Forelimb muscle (tissue), 1 donor: ENCODE results near the gene VWCE. TPM values are rescaled to one million over a fixed set of nuclear protein-coding genes. Genes with fewer than 3 reads are reported as not detected.

Source experiments
- DNase-seq: peaks from one replicate; pipeline ENCODE4 v3.0.0-alpha.2; 2013; ENCODE audit warnings: low read depth
- polyA plus RNA-seq: library from polyadenylated mRNA; unstranded; fragments of 120-200 nt; gene quantifications from one replicate; pipeline ENCODE4 v1.2.1, GENCODE V29; 2013; ENCODE audit not compliant: insufficient read length

Gene VWCE
- polyA plus RNA-seq, 1 donor, result 11.0 TPM

- no peak for DNase-seq
Measured at GRCh38 chr11:61327669-61328071, 32.6 kb upstream of the VWCE start.

- no peak for DNase-seq
Measured at GRCh38 chr11:61325649-61326414, 30.7 kb upstream of the VWCE start.

DNA sequence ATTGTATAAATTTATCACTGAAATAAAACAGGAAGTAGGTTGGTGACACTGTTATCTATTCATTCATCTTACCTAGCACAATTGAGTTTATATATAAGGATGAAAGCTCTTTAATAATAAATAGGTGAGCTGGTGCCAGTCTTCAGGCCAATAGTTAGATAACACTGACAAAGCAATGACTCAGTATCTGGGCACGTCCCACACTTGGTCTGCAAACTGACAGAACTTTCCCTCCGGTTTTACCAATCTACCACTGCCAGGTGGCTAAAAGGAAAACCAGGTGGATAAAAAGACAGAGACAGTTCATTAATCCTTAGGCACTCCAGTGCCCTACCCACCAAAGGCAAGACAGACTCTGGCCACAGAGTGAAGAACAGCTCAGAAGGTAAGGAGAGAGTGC, 20.1 kb upstream of the VWCE start:
- DNase-seq, result no peak

GRCh38 chr11:61310749-61311148, 15.6 kb upstream of the VWCE start:
- no peak for DNase-seq

DNA sequence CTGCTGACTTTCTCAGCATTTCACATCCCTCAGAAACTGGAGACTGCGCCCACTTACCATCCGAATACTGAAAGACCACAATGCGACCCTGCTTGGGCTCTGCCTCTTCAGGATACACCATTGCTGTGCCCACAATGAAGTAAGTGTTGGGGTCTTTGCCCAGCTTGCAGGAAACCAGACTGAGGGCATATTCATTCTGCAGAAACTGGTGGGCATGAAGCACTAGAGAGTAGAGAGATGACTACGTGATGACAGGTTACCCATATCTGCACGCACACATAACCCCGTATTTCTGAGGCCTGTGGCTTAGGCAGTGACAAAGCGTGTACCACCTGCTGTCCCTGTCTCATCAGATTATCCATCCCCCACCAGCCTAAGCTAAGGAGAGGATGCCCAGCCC, 14.6 kb upstream of the VWCE start:
- DNase-seq, result no peak

- no peak for DNase-seq
Measured at GRCh38 chr11:61309141-61309540, 14.0 kb upstream of the VWCE start.

DNA sequence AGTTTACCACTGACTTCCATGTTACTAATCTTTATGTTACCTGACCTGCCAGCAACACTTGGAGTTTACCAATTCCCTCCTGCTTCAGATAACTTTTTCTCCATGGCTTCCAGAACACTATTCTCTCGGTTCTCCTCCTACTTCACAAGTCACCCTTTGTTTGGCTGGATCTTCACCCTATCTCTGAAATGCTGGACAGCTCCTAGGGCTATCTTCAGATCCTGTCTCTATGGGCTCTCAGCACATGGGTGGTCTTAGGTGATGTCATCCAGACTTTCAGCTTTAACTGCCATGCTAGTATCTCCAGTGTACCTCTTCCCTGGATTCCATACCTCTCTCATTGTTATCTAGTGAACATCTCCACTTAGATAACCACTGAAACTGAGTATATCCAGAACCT, 12.2 kb upstream of the VWCE start:
- DNase-seq, result no peak

DNA sequence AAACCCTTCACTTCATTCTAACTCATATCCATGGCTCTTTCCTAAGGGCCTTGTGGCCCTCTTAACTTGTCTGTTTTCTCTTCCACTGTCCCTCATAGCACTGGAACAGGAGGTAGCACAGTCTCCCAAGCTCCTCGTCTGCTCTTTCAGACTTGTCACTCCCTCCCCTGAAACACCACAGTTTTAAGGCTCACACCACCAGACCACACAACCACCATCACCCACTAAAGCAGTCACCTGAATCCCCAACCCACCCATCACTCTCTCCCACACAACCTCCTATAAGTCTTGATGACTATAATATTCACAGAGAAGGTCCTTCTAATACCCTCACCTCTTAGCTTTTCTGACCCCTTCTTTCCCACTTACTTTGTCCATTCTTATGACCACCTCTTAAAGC, 11.1 kb upstream of the VWCE start:
- DNase-seq, result no peak

- no peak for DNase-seq
Measured at GRCh38 chr11:61305417-61305816, 10.3 kb upstream of the VWCE start.

DNA sequence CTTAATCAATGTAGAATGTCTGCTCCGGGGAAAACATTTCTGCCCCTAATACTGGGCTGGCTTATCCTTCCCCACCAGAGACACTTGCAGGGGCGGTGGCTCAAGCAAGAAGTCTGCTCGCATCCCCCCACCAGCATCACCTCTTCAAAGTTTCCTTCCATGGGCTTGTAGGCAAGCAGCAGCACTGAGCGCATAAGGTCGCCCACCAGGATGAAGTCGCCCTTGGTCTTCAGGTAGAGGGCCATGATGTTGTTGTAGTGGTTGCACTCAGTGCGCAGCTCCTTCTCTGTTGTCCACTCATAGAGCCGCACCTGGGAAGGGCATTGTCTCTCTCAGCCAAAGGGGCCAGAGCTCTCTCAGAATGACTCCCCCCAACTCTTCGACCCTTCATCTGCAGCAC, 8.6 kb upstream of the VWCE start:
- no peak for DNase-seq

- DNase-seq, result no peak
Measured at GRCh38 chr11:61302550-61302949, 7.4 kb upstream of the VWCE start.

- no peak for DNase-seq
Measured at GRCh38 chr11:61298663-61299244, 3.6 kb upstream of the VWCE start.

- peak; percentile 51 for DNase-seq
Measured at GRCh38 chr11:61297746-61298145, 2.6 kb upstream of the VWCE start.

DNA sequence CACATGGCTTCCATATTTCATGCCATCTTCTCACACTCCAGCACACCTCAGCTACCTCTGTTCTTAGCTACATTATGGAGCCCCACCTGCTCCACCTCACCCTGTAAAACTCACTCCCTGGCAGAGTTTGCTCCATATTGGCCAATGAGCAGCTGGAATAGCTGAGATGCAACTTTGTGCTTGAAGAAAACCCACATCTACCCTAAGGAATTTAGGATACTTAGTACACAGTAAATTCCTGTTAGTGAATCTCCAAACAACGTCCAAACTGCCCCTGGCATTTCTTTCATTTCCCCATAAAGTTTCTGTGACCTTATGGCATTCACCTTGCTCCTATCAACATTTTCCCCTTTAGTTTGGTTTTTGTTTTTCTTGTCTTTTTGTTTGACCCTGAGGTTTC, 2.2 kb upstream of the VWCE start:
- no peak for DNase-seq

DNA sequence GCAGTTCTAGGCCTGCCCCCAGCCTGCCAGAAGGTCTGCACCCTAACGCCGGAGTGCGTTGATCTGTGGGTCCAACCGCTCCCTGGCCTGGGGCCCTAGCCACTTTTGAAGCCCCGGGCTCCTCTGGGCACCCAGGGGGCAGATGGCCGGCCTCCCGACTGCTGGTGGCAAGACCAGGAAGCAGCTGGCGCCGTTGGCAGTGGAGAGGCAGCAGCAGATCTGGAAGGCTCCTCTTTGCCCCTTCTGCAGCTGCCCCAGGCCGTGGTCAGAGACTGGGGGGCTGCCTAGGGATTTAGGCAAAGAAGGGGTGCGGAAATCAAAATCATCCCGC, 445 bp upstream of the VWCE start:
- no peak for DNase-seq

DNA sequence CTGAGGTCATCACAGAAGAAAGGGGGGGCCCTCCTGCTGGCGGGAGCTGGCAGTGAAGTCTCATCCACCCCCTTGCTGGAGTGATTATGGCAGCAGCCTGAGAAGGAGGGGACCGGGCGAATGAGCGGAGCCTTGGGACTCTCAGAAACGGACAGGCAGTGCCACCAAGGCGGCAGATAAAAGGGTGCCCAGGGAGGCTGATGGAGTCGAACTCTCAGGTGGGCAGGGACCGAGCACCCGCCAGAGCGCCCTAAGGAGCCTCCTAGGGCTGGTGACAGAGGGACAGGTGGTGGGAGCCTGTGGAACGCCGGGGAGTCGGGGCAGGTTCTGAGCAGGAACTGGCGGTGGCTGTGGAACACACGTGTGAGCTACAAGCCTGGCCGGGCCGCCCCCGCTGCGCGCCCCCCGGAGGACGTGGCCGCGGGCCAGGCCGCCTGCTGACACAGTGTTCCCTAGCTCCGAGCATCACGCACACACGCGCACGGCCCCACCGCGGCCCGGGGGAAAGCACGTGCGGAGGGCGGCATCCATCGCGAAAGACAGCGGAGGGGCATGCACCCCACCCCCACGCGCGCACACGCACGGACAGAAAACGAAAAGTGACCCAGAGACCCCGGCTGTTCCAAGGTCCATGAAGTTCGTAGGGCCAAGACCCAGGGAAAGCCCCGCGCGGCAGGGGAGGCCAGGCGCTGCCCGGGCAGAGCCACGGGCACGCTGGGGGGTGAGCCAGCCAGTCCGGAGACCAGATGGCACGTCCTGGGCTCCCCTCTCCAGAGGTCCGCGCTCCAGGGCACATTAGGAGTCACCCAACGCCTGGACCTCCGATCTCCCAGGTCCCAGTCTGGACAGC, 1.0 kb downstream of the VWCE start:
- DNase-seq, result no peak

- DNase-seq, result no peak
Measured at GRCh38 chr11:61292356-61292755, 2.8 kb downstream of the VWCE start.

- no peak for DNase-seq
Measured at GRCh38 chr11:61290905-61291690, 4.0 kb downstream of the VWCE start.

DNA sequence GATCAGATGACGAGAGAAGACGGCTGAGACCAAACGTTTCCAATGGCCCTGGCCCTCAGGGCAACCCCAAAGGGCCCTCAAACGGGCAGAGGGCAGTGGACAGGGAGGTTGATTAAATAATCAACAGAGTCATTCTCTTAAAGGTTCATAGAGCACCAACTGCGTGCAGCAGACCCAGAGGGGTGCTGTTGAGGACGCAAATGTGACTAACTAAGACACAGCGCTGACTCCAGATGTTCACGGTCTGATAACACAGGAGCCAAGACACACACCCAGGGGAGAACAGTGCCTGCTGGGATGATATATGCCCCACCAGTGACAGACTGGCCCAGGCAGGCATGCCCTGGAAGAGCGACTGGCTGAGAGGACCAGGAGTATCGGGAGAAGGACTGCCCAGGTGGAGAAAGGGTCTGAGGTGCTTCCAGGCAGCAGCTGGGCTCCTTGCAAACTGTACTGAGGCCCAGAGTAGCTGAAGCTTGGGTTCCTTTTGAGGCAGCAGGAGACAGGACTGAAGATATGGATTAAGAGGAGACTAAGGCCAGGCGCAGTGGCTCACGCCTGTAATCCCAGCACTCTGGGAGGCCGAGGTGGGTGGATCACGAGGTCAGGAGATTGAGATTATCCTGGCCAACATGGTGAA, 7.7 kb downstream of the VWCE start:
- DNase-seq, result no peak

DNA sequence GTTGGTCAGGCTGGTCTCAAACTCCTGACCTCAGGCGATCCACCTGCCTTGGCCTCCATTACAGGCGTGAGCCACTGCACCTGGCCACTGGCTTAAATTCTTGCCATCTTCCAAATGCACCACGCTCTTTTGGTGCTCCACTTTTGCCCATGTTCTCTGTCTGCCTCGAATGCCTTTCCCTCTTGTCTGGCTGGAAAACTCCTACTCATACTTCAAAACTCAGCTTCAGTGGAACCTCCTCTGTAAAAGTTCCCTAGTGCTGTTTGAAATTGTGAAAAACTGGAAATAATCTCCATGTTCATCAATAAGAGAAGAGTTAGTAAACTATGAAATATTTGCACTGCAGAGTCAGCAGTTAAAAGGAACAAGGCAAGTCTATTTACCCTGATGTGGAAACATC, 11.5 kb downstream of the VWCE start:
- no peak for DNase-seq

DNA sequence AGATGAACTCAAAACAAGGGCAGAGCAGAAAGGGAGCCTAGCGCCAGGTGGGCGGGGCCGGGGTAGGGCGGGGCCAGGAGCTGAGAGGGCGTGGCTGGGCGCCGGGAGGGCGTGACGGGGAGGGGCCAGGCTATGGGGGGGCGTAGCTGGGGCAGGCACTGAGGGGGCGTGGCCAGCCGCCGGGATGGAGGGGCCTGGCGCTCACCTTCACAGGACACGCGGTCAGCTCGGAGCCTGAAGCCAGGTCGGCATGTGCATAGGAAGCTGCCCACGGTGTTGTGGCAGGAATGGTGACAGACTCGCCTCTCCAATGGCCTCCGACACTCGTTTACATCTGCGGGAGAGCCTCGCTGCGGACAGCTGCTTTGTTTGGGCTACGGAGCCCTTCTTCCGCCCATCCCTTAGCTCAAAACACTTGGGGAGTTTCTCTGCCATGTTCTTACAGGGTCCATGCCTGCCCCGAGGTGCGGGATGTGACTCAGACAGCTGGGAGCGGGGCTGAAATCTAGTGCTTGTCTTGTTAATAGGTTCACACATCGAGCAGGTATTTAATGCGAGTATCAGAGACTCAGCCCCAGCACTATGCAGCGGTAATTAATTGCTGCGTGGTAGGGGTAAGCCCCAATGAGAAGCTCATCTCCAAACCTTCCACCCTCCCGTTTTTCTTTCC, 13.4 kb downstream of the VWCE start:
- DNase-seq, result no peak
